KG1 (cell line): ENCODE data around the gene FAIM.
"Not testable (repeated sequence)": the region's sequence is repeated elsewhere in the genome, so short reads cannot be mapped to it uniquely, and the experiment has no call there.

Experiments
- DNase-seq: peaks from one replicate; lab custom pipeline; 2025; lab: John Stamatoyannopoulos, UW

Gene FAIM, protein sequence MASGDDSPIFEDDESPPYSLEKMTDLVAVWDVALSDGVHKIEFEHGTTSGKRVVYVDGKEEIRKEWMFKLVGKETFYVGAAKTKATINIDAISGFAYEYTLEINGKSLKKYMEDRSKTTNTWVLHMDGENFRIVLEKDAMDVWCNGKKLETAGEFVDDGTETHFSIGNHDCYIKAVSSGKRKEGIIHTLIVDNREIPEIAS

GRCh38 chr3:138608322-138609135, at the start of gene FAIM:
TSS of gene FAIM (plus strand) at chr3:138608771. CDS start at chr3:138619727, 10,956 bp downstream.
- peak; percentile 60 for DNase-seq

DNA sequence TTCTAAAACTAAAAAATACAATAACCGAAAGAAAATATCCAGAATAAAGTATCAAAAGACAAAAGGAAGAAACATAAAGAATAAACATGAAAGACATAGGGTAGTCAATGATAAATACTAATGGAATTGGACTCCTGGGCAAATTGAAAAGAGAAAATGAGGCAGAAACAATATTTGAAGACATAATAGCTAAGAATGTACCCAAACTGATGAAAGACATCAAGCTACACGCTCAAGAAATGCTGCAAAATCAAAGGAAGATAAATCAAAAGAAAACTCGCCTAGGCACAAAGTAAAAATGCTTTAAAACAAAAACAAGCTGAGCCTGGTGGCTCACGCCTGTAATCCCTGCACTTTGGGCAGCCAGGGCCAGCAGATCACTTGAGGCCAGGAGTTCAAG, 49.4 kb upstream of the FAIM start:
- no peak for DNase-seq

GRCh38 chr3:138560501-138560900, 48.1 kb upstream of the FAIM start:
- no peak for DNase-seq

DNA sequence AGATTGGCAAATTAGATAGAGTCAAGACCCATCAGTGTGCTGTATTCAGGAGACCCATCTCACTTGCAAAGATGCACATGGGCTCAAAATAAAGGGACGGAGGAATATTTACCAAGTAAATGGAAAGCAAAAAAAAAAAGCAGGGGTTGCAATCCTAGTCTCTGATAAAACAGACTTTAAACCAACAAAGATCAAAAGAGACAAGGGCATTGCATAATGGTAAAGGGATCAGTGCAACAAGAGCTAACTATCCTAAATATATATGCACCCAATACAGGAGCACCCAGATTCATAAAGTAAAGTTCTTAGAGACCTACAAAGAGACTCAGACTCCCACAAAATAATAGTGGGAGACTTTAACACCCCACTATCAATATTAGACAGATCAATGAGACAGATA, 45.7 kb upstream of the FAIM start:
- DNase-seq: not testable (repeated sequence)

DNA sequence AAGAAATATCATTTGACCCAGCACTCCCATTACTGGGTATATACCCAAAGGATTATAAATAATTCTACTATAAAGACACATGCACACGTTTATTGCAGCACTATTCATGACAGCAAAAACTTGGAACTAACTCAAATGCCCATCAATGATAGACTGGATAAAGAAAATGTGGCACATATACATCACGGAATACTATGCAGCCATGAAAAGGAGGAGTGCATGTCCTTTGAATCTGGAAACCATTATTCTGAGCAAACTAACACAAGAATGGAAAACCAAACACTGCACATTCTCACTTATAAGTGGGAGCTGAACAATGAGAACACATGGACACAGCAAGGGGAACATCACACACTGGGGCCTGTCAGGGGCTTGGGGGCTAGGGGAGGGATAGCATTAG, 42.3 kb upstream of the FAIM start:
- DNase-seq: not testable (repeated sequence)

GRCh38 chr3:138567403-138567802, 41.2 kb upstream of the FAIM start:
- DNase-seq: no peak

GRCh38 chr3:138569090-138569489, 39.5 kb upstream of the FAIM start:
- no peak for DNase-seq

- DNase-seq: not testable (repeated sequence)
Measured at GRCh38 chr3:138569624-138570023, 38.9 kb upstream of the FAIM start.

- no peak for DNase-seq
Measured at GRCh38 chr3:138573138-138573537, 35.4 kb upstream of the FAIM start.

GRCh38 chr3:138578141-138578540, 30.4 kb upstream of the FAIM start:
- no peak for DNase-seq

- no peak for DNase-seq
Measured at GRCh38 chr3:138578961-138579574, 29.5 kb upstream of the FAIM start.

DNA sequence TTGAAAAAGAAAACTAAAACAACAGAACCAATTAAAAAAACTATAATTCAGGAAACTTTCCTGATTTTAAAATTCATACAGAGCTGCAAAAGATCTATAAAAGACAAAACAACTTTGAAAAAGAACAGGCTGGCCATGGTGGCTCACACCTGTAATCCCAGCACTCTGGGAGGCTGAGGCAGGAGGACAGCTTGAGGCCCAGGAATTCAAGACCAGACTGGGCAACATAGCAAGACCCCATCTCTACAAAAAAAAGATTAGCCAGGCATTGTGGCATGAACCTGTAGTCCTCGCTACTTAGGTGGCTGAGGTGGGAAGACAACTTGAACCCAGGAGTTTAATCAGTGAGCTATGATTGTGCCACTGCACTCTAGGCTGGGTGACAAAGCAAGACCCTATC, 21.2 kb upstream of the FAIM start:
- DNase-seq: no peak

DNA sequence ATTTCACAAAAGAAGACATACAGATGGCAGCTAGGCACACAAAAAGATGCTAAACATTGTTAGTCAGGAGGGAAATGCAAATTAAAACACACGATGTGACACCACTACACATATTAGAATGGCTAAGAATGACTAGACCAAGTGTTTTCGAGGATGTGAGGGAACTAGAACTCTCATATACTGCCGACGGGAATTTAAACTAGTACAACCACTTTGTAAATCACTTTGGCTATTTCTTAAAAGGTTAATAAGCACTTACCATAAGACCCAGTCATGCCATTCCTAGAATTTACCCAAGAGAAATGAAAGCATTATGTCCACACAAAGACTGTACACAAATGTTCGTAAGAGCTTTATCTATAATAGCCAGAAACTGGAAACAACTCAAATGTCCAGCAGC, 20.1 kb upstream of the FAIM start:
- DNase-seq: no peak

- no peak for DNase-seq
Measured at GRCh38 chr3:138591392-138591791, 17.2 kb upstream of the FAIM start.

DNA sequence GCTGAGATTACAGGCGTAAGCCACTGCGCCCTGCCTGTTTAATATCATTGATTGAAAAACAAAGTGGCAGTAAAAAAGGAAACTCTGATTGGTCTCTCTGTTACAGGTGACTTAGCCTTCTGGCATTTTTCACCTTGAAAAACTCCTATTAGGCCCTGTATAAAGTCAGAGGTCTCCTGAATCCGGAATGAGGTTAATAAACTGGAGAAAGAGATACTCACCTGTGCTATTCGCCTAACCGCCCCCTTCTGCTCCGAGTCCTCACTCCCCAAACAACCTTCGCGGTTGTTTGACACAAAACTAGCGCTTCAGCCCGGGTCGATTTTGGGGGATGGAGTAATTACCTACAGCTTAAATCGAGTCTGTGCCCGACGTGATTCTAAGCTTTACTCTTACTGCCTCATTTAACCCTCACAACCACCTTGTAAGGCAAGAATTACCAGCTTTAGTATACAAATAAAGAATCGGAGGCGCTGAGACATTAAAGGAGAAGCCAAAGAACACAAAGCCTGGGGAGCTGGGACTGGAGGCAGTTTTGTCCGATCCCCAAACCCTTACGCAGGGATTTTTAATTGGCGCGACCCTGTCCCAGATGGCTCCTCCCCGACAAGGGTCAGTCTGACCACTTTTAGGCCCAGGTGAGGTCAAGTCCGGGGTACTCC, 15.0 kb upstream of the FAIM start:
- DNase-seq: no peak

- DNase-seq: no peak
Measured at GRCh38 chr3:138594150-138594934, 14.2 kb upstream of the FAIM start, which contains the start of gene CEP70. TSS of gene CEP70 (minus strand) at chr3:138594260. CDS start at chr3:138572927, 21,333 bp downstream.

GRCh38 chr3:138594935-138595610, 13.5 kb upstream of the FAIM start:
- DNase-seq: no peak

DNA sequence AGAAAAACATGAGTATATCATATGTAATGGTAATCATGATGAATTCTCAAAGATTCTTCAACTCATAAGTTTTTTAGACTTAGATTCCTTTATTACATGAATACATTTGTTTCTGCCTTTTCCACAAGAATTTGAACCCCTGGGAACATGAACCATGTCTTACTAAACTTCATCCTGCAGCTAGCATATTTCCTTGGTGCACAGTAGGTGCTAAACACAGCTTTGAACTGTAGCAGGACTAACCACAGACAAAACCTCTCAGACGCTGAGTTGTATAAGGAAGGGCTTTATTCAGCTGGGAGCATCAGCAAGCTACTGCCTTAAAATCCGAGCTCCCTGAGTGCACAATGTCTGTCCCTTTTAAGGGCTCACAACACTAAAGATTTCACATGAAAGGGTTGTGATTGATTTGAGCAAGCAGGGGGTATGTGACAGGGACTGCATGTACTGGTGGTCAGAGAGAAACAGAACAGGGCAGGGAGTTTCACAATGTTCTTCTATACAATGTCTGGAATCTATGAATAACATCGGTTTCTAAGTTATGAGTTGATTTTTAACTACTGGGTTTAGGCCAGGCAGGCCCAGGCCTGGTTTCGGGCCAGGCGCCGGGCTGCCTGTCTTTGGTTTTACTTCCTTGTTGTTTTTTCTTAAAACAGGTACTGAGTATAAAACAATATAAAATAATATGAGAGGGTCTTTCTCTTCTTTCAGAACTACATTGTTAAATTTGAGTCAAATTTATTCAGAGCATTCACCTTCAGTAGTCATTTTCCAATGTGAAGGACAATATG, 11.2 kb upstream of the FAIM start:
- DNase-seq: not testable (repeated sequence)

GRCh38 chr3:138598534-138598933, 10.0 kb upstream of the FAIM start:
- no peak for DNase-seq

DNA sequence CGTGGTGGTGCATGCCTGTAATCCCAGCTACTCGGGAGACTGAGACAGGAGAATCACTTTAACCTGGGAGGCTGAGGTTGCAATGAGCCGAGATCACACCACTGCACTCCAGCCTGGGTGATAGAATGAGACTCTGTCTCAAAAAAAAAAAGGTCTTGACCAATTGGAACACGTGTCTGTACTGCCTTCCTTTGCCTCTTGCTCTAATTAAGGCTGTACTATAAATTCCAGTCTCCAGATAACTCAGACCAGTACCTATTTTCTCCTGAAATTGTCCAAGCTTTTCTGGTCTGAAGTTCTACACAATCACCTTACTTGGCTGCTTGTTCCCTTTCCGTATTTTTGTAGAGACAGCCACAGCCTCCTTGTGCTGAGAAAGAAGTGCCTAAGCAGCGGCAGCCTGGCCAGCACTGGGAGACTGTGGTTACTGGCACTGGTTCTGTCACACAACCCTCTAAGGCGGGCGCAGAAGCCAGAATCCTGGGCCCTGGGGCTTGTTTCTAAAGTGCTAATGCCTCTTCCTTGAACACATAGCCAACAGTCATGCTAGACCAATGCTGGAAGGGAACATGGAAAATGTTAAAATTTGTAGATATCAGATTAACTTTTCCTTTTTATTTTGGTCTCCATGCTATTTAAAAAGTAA, 8.3 kb upstream of the FAIM start:
- DNase-seq: no peak
